Breast epithelium (tissue), 4 donors: ENCODE measurements around the gene SALL4. TPM values are rescaled to one million over a fixed set of nuclear protein-coding genes. Genes with fewer than 3 reads are reported as not detected.

Experiments used
- DNase-seq, 2 donors: peaks; one replicate each; pipeline ENCODE4 v3.0.0-alpha.2; 2019; ENCODE audit warnings: low spot score in 2 of 2
- H3K27ac ChIP-seq, 2 donors: fragments of 200-600 bp; sonication (generic) in 1 of 2; one replicate each; pipeline ENCODE4 v1.5.1; 2016 to 2019; ENCODE audit warnings: mild to moderate bottlenecking in 1 of 2
- H3K27me3 ChIP-seq, 2 donors: fragments of 200-600 bp; sonication (generic) in 1 of 2; one replicate each; pipeline versions ENCODE4 v1.5.1 to v1.6.0; 2017 to 2019; ENCODE audit warnings: control low read depth in 1 of 2, mild to moderate bottlenecking in 1 of 2
- H3K36me3 ChIP-seq: fragments of 200-600 bp; one replicate; pipeline ENCODE4 v1.5.1; 2019
- H3K4me1 ChIP-seq, 2 donors: fragments of 200-600 bp; sonication (generic); one replicate each; pipeline ENCODE4 v1.5.1; 2016 to 2019; ENCODE audit warnings: control low read depth in 1 of 2
- H3K4me3 ChIP-seq, 3 donors: fragments of 200-600 bp; sonication (generic); 1 replicate in 2 of 3; 2 replicates in 1 of 3; pipeline ENCODE4 v1.5.1; 2016 to 2019; ENCODE audit warnings: mild to moderate bottlenecking in 3 of 3, moderate library complexity in 2 of 3
- H3K9me3 ChIP-seq, 2 donors: fragments of 200-600 bp; sonication (generic) in 1 of 2; one replicate each; pipeline ENCODE4 v1.5.1; 2016 to 2019; ENCODE audit warnings: control low read depth in 1 of 2
- CTCF ChIP-seq, 3 donors: fragments of 450-650 bp; IDR thresholded peaks; one replicate each; pipeline ENCODE4 v1.5.1; 2016 to 2017; ENCODE audit warnings: antibody characterized with exemption in 3 of 3, mild to moderate bottlenecking in 3 of 3, moderate library complexity in 3 of 3
- POLR2A ChIP-seq: fragments of 450-650 bp; IDR thresholded peaks from one replicate; pipeline ENCODE4 v1.6.1; 2016; ENCODE audit warnings: antibody characterized with exemption, mild to moderate bottlenecking, moderate library complexity
- POLR2AphosphoS5 ChIP-seq, 3 donors: sonication (generic); formaldehyde crosslinking; IDR thresholded peaks; one replicate each; pipeline ENCODE4 v1.6.1; 2017; ENCODE audit warnings: antibody characterized with exemption in 3 of 3
- intact Hi-C: fragments of 100-400 bp; cut with DNase I; formaldehyde crosslinking; loops from one replicate; pipeline ENCODE4 v1.15.1; 2023; ENCODE audit warnings: low total_unique reads
- total RNA-seq, 3 donors: library from RNA; depleted of rRNA; stranded (reverse); fragments of >200 nt; gene quantifications; one replicate each; pipeline ENCODE4 v1.1.0, GENCODE V29; 2016

Gene SALL4
- total RNA-seq, 3 donors from 2014 or later, result 0.29 to 0.33 (median 0.32) TPM

- intact Hi-C loops, result no loop called here
- no peak for DNase-seq
- Histone ChIP-seq H3K9me3 (no peaks in the 10 kb centered on the region), H3K4me3 (no peak overlapping the region), H3K36me3 (no peaks in the 10 kb centered on the region), H3K27ac (no peak overlapping the region), H3K4me1 (peaks cover 0 to 17% of the 10 kb centered on the region in 2 donors), H3K27me3 (peaks cover 0 to 16% of the 10 kb centered on the region in 2 donors)
- TF ChIP-seq POLR2AphosphoS5 (IDR thresholded peaks at IDR 0.05) (no peak), CTCF (IDR thresholded peaks at IDR 0.05) (no peak), POLR2A (no peak)
These were observed 980 bp upstream of the SALL4 start for GRCh38 chr20:51803148-51803854.

- Histone ChIP-seq H3K27ac (no peak overlapping the region), H3K27me3 (peaks cover 0 to 16% of the 10 kb centered on the region in 2 donors), H3K36me3 (no peaks in the 10 kb centered on the region), H3K4me1 (peaks cover 0 to 17% of the 10 kb centered on the region in 2 donors), H3K4me3 (peak overlapping the region; percentile 34 to 64 (median 52)), H3K9me3 (no peaks in the 10 kb centered on the region)
- intact Hi-C loops, result no loop called here
- DNase-seq, result no peak
- TF ChIP-seq POLR2AphosphoS5 (IDR thresholded peaks at IDR 0.05), result no peak
- TF ChIP-seq CTCF (IDR thresholded peaks at IDR 0.05), result no peak
- TF ChIP-seq POLR2A, result no peak
These were observed 548 bp downstream of the SALL4 start for GRCh38 chr20:51801823-51802123.

GRCh38 chr20:51801122-51801822 is 1.0 kb downstream of the SALL4 start:
- peak overlapping the region; percentile 34 to 64 (median 52) for H3K4me3 ChIP-seq
- intact Hi-C loops, result no loop called here
- peaks cover 0 to 16% of the 10 kb centered on the region in 2 donors for H3K27me3 ChIP-seq
- H3K4me1 ChIP-seq, result peaks cover 0 to 17% of the 10 kb centered on the region in 2 donors
- H3K27ac ChIP-seq, result no peak overlapping the region
- no peak for TF ChIP-seq CTCF (IDR thresholded peaks at IDR 0.05)
- no peak for TF ChIP-seq POLR2A
- TF ChIP-seq POLR2AphosphoS5 (IDR thresholded peaks at IDR 0.05), result no peak
- H3K36me3 ChIP-seq, result no peaks in the 10 kb centered on the region
- no peaks in the 10 kb centered on the region for H3K9me3 ChIP-seq
- DNase-seq, result no peak

- intact Hi-C loops, result no loop called here
- no peaks in the 10 kb centered on the region for H3K36me3 ChIP-seq
- TF ChIP-seq POLR2AphosphoS5 (IDR thresholded peaks at IDR 0.05) (no peak), POLR2A (no peak), CTCF (IDR thresholded peaks at IDR 0.05) (no peak)
- H3K4me3 ChIP-seq, result peak overlapping the region; percentile 34 to 64 (median 52)
- H3K9me3 ChIP-seq, result no peaks in the 10 kb centered on the region
- no peak overlapping the region for H3K27ac ChIP-seq
- H3K4me1 ChIP-seq, result peaks cover 0 to 17% of the 10 kb centered on the region in 2 donors
- H3K27me3 ChIP-seq, result peaks cover 0 to 16% of the 10 kb centered on the region in 2 donors
- DNase-seq, result no peak
These were observed 1.5 kb downstream of the SALL4 start for GRCh38 chr20:51800872-51801121.

GRCh38 chr20:51800060-51800871 is 2.1 kb downstream of the SALL4 start:
- H3K36me3 ChIP-seq, result no peaks in the 10 kb centered on the region
- H3K27ac ChIP-seq, result no peak overlapping the region
- peak; percentile 51 to 72 (median 65) for TF ChIP-seq CTCF (IDR thresholded peaks at IDR 0.05)
- no peak for TF ChIP-seq POLR2AphosphoS5 (IDR thresholded peaks at IDR 0.05)
- intact Hi-C loops, result no loop called here
- peaks cover 0 to 16% of the 10 kb centered on the region in 2 donors for H3K27me3 ChIP-seq
- H3K9me3 ChIP-seq, result no peaks in the 10 kb centered on the region
- H3K4me3 ChIP-seq, result peak overlapping the region; percentile 34 to 64 (median 52)
- DNase-seq, result peak; percentile 26 to 64
- H3K4me1 ChIP-seq, result peaks cover 0 to 17% of the 10 kb centered on the region in 2 donors
